ENCODE measurements around the gene FURIN.
"Not testable (repeated sequence)": the region's sequence is repeated elsewhere in the genome, so short reads cannot be mapped to it uniquely, and the experiment has no call there.

Gene FURIN

GRCh38 chr15:90915216-90915807 is 46.9 kb downstream of the FURIN start:
- DNase-seq (ENCODE audit: low read depth in 2 of 2): no peak

GRCh38 chr15:90915808-90916440 is 47.5 kb downstream of the FURIN start:
- DNase-seq (ENCODE audit: low read depth in 2 of 2): no peak

- no peak for DNase-seq (ENCODE audit: low read depth in 2 of 2)
Observed at GRCh38 chr15:90916461-90916860, 48.1 kb downstream of the FURIN start.

- no peak for DNase-seq (ENCODE audit: low read depth in 2 of 2)
Observed at GRCh38 chr15:90917569-90917968, 49.2 kb downstream of the FURIN start.

GRCh38 chr15:90918034-90918788 is 49.8 kb downstream of the FURIN start:
- no peak for DNase-seq (ENCODE audit: low read depth in 2 of 2)

- DNase-seq (ENCODE audit: low read depth in 2 of 2): no peak
Observed at GRCh38 chr15:90918835-90919234, 50.4 kb downstream of the FURIN start.

- DNase-seq (ENCODE audit: low read depth in 2 of 2): no peak
Observed at GRCh38 chr15:90921887-90922286, 53.5 kb downstream of the FURIN start.

GRCh38 chr15:90922712-90923322 is 54.4 kb downstream of the FURIN start:
- peak in 1 of 2 donors; percentile 37 for DNase-seq (ENCODE audit: low read depth in 2 of 2)

GRCh38 chr15:90924375-90924774 is 56.0 kb downstream of the FURIN start:
- no peak for DNase-seq (ENCODE audit: low read depth in 2 of 2)

GRCh38 chr15:90926766-90927165 is 58.4 kb downstream of the FURIN start:
- DNase-seq (ENCODE audit: low read depth in 2 of 2): not testable (repeated sequence)

GRCh38 chr15:90928106-90928505 is 59.7 kb downstream of the FURIN start:
- not testable (repeated sequence) for DNase-seq (ENCODE audit: low read depth in 2 of 2)

- no peak for DNase-seq (ENCODE audit: low read depth in 2 of 2)
Observed at GRCh38 chr15:90929246-90930019, 61.0 kb downstream of the FURIN start.

- no peak for DNase-seq (ENCODE audit: low read depth in 2 of 2)
Observed at GRCh38 chr15:90930861-90931574, 62.6 kb downstream of the FURIN start.

GRCh38 chr15:90931575-90931827 is 63.1 kb downstream of the FURIN start:
- DNase-seq (ENCODE audit: low read depth in 2 of 2): no peak

- peak; percentile 82 to 85 for DNase-seq (ENCODE audit: low read depth in 2 of 2)
Observed at GRCh38 chr15:90931828-90932659, 63.7 kb downstream of the FURIN start, which contains the start of gene HDDC3. Gene HDDC3, minus strand, starts transcription at chr15:90932549. Its CDS starts 9 bp downstream, at chr15:90932540.

- no peak for DNase-seq (ENCODE audit: low read depth in 2 of 2)
Observed at GRCh38 chr15:90932660-90932991, 64.2 kb downstream of the FURIN start.
